ENCODE measurements around the gene DCTPP1.
"Not testable (repeated sequence)": the region's sequence is repeated elsewhere in the genome, so short reads cannot be mapped to it uniquely, and the experiment has no call there.

Gene DCTPP1

DNA sequence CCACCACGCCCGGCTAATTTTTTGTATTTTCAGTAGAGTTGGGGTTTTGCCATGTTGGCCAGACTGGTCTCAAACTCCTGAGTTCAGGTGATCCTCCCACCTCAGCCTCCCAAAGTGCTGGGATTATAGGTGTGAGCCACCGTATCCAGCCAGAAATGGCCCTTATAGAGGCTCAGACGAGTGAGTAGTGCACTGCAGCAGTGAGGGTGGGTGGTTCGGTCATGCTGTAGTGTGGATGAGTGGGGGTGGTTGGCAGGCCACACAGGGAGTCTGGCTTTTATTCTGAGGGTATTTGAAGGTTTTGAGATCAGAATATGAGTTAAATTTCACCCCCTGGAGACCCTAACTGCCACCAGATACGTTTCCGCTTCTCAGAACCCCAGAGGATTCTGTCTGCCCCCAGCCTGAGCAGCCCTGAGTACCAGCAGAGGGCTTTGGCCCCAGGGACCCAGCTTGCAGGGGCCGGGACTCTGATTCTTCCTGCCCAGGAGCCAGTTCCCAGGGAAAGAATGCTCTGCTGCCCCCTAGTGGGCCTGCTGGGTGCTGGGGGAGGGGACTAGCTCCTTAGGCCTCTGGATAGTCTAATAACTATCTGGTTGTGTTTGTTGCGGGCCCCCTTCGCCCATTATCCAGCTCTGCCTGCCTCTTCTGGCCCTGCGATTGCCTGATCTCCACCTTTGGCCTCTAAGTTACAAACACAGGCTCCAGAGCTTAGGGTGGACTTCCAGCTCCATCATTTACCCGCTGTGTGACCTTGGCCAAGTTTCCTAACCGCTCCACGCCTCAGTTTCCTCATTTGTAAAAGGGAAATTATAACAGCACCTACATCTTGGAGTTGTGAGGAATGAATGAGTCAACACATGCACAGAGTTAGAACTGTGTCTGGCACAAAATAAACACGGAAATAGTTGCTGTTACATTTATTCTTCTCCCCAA lies 20.4 kb downstream of the DCTPP1 start:
- peak; percentile 65 for DNase-seq

DNA sequence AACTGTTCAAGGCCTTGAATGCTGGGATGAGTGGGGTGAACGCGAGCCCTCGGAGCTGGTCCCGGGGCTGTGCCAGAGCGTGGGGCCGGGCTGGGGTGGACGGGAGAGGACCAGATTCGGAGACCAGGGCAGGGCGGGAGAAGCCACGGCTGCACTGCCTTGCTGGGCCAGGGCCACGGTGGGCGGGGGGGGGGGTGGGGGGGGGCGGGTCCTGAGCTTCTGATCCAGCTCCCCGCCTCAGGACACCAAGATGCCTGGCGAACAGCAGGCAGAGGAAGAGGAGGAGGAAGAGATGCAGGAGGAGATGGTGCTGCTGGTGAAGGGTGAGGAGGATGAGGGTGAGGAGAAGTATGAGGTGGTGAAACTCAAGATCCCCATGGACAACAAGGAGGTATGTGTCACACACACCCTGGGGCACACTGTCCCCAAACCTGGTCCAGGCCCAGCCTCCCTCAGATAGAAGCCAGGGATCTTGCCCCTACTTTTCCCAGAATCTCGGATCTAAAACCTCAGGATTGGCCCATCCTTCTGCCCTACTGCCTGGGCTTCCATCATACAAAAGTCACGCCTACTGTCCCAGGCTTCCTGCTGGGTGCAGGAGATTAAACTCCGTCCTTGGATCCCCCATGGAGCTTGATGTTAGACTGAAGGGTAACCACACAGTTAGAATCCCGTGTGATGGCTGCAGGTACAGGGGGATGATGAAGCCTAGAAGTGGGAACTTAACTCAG lies 21.9 kb downstream of the DCTPP1 start:
- no peak for DNase-seq

DNA sequence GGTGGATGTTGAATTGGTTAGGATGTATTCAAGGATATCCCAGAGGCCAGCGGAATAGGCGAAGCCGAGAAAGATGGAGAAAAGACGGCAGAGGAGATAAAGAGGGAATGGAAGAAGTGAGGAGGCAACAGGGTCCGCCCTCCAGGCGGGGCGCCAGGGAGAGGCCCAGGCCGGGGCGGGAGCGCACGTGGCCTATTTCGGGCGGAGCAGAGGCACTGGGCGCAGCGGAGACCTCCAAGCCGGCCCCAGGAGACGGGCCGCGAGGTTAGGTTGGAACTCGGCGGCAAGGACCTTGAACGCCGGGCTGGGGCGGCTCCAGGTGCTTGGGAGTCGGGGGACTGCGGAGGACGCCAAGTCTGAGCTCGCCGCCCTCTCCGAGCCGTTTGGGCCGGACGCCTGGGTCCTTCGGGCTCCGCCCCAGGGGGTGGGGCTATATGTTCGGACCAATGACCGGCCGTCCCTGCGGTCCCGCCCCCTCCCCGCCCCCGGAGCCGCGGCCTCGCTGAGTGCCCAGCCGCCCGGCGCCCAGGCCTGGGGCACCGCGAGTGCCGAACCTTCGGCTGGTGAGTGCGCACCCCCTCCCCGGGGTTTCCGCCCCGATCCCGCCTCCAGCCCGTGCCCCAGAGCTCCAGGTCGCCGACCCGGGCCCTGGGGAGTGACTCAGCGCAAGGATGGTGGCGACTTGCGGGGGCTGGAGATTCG lies 22.6 kb downstream of the DCTPP1 start, which contains the start of gene ZNF771:
TSS of gene ZNF771 (plus strand) at position 505 of the 702 bp plus-strand sequence. CDS start 448 bp downstream, outside the sequence.
- DNase-seq: peak; percentile 81

DNA sequence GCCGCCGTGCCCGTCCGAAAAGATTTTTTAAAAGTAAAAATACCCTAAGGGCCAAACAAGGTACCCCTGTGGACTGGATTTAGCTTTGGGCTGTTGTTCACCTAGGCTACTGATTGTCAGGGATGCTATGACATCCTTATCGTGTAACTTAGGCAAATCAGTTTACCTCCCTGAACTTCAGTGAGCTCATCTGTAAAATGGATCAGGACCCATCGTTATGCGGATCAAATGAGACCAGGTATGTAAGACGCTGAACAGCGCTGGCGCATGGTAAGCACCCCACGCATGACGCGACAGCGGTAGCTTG lies 23.1 kb downstream of the DCTPP1 start:
- DNase-seq: no peak

DNA sequence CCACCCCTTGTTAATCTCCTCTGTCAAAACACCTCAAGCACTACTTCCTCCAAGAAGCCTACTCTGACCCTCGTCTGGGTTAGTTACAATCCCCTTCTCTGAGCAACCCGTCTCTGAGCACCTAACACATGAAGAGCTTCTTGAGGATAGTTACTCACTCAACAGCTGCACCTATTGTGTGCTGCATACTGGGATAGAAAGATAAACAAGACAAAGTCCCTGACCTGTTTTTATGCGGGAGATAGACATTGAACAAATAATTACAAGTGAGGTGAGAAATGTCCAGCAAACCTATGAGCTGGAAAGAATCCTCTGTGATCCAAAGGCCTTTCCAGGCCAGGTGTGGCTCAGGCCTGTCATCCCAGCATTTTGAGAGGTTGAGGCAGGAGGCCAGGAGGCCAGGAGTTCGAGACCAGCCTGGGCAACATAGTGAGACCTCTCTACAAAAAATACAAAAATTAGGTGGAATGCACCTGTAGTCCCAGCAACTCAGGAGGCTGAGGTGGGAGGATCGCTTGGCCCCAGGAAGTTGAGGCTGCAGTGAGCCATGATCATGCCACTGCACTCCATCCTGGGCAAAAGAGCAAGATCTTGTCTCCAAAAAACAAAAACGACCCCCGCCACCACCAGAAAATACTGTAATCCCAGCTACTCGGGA lies 27.9 kb downstream of the DCTPP1 start:
- no peak for DNase-seq

DNA sequence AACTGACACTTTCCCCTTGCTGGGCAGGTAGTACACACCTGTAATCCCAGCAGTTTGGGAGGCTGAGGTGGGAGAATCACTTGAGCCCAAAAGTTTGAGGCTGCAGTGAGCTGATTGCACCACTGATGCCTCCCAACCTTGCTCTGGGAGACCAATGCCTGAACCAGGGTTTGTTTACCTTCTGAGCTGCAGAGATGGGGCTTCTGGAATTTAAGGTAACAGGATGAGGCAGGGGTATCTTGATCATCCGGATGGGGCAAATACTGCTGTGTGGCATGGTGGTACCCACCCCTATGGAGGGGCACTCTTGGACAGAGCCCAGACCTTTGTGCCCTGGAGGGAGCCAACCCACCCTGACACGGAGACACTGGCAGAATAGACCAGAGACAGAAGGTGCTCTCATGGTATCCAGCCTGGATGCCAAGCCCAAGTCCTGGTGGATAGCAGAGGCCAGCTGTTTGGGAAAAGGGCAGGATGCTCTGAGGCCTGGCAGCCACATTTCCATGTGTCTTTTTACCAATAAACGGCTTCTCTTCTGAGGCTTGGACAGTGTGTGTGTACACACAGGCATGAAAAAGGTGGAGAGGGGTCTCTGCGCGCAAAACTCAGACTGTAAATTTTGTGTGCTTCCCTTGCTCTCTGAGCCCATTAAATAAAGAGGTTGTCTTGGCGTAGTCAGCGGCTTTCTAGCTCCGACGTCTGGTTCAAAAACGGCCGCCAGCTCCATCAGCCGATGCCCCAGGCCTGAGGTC lies 30.2 kb downstream of the DCTPP1 start:
- DNase-seq: no peak

DNA sequence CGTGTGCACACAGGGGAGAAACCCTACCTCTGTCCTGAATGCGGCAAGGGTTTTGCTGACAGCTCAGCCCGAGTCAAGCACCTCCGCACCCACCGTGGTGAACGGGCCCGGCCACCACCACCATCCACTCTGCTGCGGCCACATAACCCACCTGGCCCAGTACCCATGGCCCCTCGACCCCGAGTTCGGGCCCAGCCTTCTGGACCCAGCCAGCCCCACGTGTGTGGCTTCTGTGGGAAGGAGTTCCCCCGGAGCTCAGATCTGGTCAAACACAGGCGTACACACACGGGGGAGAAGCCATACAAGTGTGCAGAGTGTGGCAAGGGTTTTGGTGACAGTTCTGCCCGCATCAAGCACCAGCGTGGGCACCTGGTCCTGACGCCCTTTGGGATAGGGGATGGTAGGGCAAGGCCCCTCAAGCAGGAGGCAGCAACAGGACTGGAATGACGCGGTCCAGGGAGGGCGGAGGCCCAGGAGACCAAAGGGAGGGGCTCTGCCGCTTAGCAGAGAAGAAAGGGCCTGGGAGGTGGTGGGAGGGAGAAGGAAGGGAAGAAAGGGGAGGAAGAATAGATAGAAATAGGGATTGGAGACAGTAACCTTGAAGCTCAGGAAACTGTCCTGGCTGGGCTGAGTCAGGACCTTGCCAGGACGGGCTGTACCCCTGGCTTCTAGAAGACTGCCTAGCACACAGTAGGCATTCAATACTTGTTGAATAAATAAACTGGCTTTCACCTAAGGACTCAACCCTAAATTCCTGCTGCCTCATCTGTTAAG lies 31.0 kb downstream of the DCTPP1 start:
- DNase-seq: no peak

DNA sequence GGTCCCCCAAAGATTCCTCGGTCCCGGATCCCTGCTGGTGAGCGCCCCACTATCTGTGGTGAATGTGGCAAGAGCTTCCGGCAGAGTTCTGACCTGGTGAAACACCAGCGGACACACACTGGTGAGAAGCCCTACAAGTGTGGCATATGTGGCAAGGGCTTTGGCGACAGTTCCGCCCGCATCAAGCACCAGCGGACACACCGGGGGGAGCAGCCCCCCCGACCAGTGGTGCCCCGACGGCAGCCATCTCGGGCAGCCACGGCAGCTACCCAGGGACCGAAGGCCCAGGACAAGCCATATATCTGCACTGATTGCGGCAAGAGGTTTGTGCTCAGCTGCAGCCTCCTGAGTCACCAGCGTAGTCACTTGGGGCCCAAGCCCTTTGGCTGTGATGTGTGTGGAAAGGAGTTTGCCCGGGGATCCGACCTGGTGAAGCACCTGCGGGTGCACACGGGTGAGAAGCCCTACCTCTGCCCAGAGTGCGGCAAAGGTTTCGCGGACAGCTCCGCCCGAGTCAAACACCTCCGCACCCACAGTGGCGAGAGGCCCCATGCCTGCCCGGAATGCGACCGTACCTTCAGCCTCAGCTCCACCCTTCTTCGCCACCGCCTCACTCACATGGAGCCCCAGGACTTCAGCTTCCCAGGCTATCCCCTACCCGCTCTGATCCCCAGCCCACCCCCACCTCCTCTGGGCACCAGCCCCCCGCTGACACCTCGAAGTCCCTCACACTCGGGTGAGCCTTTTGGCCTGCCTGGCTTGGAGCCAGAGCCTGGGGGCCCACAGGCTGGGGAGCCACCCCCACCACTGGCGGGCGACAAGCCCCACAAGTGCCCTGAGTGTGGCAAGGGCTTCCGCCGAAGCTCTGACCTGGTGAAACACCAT lies 31.8 kb downstream of the DCTPP1 start:
- no peak for DNase-seq

DNA sequence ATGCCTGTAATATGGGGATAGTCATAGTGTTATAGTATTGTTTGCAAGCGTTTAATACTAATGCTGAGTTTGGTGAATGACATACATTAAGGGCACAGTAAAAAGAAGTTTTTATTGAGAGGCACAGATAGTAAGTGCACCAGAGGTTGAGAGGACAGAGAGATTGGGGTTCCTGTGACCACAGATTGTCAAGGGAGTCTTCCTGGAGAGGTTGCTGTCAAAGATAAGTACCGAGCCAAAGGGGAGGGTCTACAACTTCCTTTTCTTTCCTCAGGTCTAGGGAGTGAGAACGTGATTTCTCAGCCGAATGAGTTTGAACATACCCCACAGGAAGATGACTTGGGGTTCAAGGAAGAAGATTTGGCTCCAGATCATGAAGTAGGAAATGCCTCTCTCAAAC lies 32.8 kb downstream of the DCTPP1 start:
- DNase-seq: no peak

DNA sequence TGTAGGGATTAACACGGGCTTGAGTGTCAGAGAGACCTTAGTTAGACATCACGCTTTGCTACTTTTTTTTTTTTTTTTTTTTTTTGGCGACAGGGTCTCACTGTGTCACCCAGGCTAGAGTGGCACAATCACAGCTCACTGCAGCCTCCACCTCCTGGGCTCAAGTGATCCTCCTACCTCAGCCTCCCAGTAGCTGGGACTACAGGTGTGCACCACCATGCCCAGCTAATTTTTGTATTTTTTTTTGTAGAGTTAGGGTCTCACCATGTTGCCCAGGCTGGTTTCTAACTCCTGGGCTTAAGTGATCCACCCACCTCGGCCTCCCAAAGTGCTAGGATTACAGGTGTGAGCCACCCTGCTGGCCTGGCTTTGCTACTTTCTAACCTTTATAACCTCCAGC lies 33.2 kb downstream of the DCTPP1 start:
- DNase-seq: not testable (repeated sequence)

DNA sequence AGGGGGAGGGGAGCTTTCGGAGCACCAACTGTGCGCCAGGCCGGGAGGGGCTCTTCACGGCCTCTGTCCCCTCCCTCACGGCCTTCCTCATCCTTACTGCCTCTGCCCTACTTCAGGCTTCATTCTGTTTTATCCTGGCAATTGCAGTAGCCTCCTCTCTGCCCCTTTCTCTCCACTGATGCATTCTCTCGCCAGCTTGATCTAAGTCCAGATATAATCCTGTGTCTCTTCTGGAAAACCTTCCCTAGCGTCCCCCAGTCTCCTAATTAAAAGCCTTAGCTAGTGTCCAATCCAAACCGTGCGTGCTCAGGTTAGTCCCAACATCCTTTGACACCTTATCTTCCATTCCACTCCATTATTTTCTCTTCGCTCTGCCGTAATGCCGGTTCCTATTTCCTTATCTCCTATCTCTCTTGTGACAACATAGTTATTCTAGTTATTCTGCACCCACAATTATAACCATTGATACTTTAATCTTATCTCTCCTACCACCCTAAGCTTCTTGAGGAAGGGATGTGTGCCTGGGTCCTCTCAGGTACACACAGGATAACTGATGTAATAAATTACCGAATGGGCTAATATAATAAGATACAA lies 33.7 kb downstream of the DCTPP1 start:
- DNase-seq: peak; percentile 19

DNA sequence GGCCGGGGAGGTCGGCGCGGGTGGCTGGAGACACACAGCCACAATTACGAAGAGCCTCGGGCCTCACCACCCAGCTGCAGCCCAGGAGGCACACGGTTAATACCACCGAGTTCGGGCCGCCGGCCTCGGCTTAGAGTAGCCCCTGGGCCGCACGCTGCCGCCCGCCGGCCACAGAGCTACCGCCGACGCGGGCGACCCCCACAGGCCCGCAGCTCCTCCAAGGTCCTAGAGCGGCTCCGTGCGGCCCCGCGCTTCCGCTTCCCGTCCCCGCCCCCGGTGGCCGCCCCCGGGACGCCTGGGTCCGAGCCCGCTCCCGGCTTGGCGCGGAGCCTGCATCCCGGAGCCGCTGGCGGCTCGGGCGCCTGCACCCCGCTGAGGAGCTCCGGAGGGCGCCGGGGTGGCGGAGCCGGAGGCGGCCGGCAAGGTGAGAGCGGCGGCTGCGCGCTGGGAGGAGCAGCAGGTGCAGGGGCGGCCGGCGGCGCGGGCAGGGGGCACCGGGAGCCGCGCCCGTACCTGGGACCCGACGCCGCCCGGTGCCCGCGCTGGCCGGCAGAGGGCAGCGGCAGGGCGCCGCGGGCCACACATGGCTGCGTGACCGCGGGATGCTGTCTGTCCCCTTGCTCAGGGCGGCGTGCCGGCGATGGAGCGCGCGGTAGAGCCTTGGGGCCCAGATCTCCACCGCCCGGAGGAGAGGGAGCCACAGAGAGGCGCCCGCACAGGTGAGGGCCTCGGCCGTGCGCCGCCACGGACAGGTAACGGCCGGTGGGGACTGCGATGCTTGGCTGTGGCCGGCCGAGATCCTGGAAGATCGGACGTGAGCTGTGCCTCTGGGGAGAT lies 34.5 kb downstream of the DCTPP1 start, which contains the start of gene ZNF48:
TSS of gene ZNF48 (plus strand) at position 266 of the 837 bp plus-strand sequence. CDS start at position 641, 375 bp downstream.
- DNase-seq: peak; percentile 74

DNA sequence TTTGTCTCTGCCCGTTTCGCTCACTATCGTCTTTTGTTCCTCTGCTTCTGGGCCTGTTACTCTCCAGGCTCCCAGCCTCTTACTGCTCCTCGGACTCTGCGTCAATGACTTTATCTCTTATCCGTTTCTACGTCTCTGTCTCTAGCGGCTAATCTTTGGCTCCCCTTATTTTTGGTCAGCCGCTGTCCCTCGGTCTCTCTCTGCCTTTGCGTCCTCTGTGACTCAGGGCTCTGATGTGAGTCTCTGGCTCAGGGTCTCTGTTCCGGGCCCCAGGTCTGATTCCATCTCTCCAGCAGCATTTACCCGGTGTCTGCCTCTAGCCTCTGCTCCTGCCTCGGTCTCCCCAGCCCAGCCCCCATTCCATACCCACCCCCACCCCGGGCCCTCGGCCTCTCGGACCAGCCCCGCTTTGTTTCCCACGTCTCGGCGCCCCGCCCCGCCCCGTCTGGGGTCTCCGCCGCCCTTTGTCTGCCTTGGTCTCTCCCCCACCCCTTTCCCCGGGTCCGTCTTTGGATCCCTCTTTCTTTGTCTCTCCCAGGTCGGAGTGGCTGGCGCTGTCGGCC lies 35.2 kb downstream of the DCTPP1 start:
- DNase-seq: peak; percentile 10

DNA sequence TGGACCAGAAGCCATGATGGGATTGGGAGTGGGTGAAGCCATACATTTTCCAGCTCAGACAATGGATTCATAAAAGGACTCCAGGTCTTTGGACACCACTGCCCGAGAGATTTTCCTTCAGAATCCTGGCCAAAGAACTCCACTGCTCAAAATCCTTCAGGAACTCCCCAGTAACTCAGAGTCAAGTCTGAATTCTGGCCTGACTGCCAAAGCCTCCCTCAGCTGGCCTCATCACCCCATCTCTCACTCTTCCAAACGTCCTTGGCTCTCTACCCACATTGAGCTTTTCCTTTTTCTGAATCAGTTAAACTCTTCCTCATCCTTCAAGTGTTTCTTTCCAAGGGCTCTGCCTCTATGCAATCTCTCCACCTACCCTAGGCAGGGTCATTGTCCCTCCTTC lies 46.3 kb downstream of the DCTPP1 start:
- no peak for DNase-seq

DNA sequence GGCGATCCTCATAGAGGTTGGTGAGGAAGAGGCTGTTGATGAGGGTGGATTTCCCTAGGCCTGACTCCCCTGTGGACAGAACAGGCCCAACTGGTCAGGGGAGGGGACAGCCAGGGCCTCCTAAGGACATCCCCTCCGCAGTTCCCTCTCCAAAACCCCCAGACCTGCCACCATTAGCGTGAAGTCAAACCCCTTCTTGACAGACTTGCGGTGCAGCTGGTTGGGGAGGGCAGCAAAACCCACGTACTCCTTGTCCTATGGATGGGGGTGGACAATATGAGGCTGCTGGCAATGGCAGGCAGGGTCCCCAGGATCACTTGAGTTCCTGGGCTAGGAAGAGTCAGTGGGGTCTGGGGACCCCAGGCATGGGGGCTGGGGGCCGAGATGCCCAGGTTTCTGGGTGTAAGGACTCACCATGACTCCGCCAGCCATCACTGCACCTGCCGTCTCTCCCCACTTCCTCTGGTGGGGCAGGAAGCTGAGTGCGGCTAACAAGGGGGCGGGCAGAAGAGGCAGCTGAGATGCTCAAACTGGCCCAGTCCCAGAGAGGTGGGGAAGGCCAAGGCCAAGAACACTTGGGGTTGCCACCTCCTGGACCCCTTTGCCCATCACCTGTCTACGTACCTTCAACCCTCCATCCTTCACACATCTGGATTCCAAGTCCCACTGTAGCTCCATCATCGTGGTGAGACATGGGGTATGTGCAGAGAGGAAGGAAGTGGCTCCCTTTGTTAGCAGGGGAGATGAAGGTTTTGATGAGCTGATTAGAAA lies 47.5 kb downstream of the DCTPP1 start, which contains the start of gene SEPTIN1:
TSS of gene SEPTIN1 (minus strand) at position 451 of the 771 bp plus-strand sequence. CDS start at position 432, 19 bp downstream.
- DNase-seq: no peak

DNA sequence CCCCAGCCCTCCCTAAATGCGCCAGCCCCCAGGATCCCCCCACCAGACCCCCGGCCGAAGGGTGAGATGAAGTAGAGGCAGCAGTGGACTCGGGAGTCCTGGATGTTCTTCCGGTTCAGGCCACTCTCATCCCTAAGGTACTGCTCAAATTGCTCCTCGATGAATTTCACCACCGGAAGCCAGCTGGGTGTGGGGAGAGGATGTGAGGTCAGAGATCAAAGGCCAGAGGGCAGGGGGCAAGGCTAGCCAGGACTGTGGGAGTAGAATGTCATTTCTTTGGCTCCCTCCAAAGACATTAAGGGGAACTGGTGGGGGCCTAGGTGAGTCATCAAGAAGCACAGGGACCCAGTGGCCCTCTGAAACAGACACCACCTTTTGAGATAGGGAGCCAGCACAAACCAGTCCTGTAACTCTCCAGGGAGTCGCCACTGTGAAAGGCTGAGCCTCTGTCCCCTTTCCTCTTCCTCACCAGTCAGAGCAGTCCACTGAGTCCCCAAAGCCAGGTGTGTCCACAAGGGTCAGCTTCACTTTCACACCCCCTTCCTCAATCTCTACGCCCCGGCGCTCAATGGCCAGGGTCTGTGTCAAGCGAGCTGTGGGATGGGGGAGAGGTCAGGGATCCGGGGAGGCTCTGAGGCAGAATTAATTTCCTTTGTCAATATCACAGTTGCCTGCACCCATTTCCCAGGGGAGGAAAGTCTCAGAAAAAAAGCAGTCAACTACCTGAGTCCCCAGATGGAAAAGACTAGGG lies 48.4 kb downstream of the DCTPP1 start:
- DNase-seq: no peak

DNA sequence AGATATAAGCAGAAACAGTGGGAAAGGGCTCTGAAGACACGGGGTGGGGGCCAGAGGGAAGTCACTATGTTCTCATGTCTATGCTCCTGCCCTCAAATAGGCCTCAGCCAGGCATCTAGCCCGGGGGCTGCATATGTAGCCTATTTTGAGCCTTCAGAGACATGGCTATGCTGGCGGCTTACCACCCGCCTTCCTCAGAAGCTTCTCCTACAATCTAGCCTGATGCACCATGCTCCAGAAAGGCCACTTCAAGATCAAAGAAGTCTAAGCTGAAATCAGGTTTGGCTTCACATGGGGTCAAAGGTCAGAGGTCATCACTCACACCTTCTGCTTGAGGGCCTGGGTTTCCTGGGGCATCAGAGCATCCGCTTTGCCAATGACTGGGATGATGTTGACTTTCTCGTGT lies 49.0 kb downstream of the DCTPP1 start:
- DNase-seq: no peak

Measured in kidney glomerular epithelial cell (primary cell).